ENCODE measurements around the gene POSTN. TPM values are rescaled to one million over a fixed set of nuclear protein-coding genes. Genes with fewer than 3 reads are reported as not detected.

Gene POSTN, protein sequence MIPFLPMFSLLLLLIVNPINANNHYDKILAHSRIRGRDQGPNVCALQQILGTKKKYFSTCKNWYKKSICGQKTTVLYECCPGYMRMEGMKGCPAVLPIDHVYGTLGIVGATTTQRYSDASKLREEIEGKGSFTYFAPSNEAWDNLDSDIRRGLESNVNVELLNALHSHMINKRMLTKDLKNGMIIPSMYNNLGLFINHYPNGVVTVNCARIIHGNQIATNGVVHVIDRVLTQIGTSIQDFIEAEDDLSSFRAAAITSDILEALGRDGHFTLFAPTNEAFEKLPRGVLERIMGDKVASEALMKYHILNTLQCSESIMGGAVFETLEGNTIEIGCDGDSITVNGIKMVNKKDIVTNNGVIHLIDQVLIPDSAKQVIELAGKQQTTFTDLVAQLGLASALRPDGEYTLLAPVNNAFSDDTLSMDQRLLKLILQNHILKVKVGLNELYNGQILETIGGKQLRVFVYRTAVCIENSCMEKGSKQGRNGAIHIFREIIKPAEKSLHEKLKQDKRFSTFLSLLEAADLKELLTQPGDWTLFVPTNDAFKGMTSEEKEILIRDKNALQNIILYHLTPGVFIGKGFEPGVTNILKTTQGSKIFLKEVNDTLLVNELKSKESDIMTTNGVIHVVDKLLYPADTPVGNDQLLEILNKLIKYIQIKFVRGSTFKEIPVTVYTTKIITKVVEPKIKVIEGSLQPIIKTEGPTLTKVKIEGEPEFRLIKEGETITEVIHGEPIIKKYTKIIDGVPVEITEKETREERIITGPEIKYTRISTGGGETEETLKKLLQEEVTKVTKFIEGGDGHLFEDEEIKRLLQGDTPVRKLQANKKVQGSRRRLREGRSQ
- total RNA-seq = 196 TPM

DNA sequence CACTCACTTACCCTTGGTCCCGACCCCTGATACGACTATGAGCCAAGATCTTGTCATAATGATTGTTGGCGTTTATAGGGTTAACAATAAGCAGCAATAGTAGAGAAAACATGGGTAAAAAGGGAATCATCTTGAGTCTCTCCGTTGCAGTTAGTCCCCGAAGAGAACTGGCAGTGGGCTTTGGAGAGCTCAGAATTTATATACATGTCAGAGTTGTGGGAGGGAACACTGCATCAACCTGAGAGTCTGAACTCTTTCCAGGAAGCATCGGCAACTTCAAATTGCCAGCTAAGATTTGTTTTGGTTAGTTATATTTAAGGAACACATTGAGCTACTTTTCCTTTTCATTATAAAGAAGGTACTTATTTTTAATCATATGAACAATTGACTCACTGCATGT lies at the start of gene POSTN:
Gene POSTN (minus strand): TSS at position 172 of the 400 bp plus-strand sequence. CDS start 42 bp downstream, at position 130.

All from metanephros (tissue), 1 donor.